SK-N-MC (cell line): Measurements from ENCODE around the gene SHISA8.

Experiments
- EZH2 ChIP-seq: fragments of 200-600 bp; sonication (generic); IDR thresholded peaks from one replicate; pipeline ENCODE4 v1.6.1; 2017; ENCODE audit warnings: antibody characterized with exemption
- POLR2AphosphoS5 ChIP-seq: IDR thresholded peaks from 2 replicates; pipeline ENCODE4 v1.6.1; 2012; ENCODE audit warnings: mild to moderate bottlenecking, low read depth, low read length, borderline replicate concordance

- no peak for TF ChIP-seq POLR2AphosphoS5
- TF ChIP-seq EZH2: no peak
Observed at GRCh38 chr22:41868556-41868955, 46.3 kb downstream of the SHISA8 start.
